Transverse colon (tissue), 4 donors: ENCODE data around the gene MROH9. TPM values are rescaled to one million over a fixed set of nuclear protein-coding genes. Genes with fewer than 3 reads are reported as not detected.

ENCODE experiments used
- DNase-seq: peaks from one replicate; pipeline ENCODE4 v3.0.0-alpha.2; 2019
- H3K27ac ChIP-seq, 4 donors: fragments of 200-600 bp; sonication (generic); 2 replicates each; pipeline ENCODE4 v1.5.1; 2016 to 2018; ENCODE audit warnings: inconsistent platforms in 4 of 4
- H3K27me3 ChIP-seq: fragments of 200-600 bp; sonication (generic); 2 replicates; pipeline ENCODE4 v1.5.1; 2017; ENCODE audit warnings: inconsistent platforms
- H3K36me3 ChIP-seq, 4 donors: fragments of 200-600 bp; sonication (generic); 2 replicates each; pipeline ENCODE4 v1.5.1; 2017 to 2019; ENCODE audit warnings: inconsistent platforms in 4 of 4
- H3K4me1 ChIP-seq, 4 donors: fragments of 200-600 bp; sonication (generic); 2 replicates each; pipeline ENCODE4 v1.5.1; 2017 to 2020; ENCODE audit warnings: inconsistent platforms in 4 of 4
- H3K4me3 ChIP-seq, 4 donors: fragments of 200-600 bp; sonication (generic); 1 replicate in 1 of 4; 2 replicates in 3 of 4; pipeline versions ENCODE4 v1.5.1 to v1.6.1; 2017 to 2019; ENCODE audit warnings: inconsistent platforms in 4 of 4
- H3K9me3 ChIP-seq, 2 donors: fragments of 200-600 bp; sonication (generic); 2 replicates each; pipeline ENCODE4 v1.5.1; 2017 to 2019; ENCODE audit warnings: inconsistent platforms in 2 of 2
- EP300 ChIP-seq: sonication (generic); formaldehyde crosslinking; IDR thresholded peaks from one replicate; pipeline ENCODE4 v1.6.1; 2017; ENCODE audit warnings: antibody characterized with exemption, low read depth
- POLR2A ChIP-seq: fragments of 450-650 bp; IDR thresholded peaks from one replicate; pipeline ENCODE4 v1.6.1; 2016; ENCODE audit warnings: antibody characterized with exemption, mild to moderate bottlenecking, moderate library complexity
- POLR2AphosphoS5 ChIP-seq, 3 donors: sonication (generic); formaldehyde crosslinking; IDR thresholded peaks; one replicate each; pipeline ENCODE4 v1.6.1; 2016; ENCODE audit warnings: antibody characterized with exemption in 3 of 3
- WGBS, 2 donors: methylation state at CpG; one replicate each; pipeline ENCODE4 v1.1.5; 2018; ENCODE audit warnings: low coverage in 1 of 2; 5-methylcytosine and 5-hydroxymethylcytosine counted together
- in situ Hi-C, 4 donors: fragments of 200-750 bp; cut with MboI; loops; one replicate each; pipeline versions ENCODE4 v1.15.0 to v1.15.1; 2017; ENCODE audit warnings: low sequenced_read_pairs in 3 of 4, low pct_ligation_motif_present in 1 of 4, low pct_unique_long_range_greater_than_20kb in 1 of 4
- intact Hi-C: fragments of 100-400 bp; cut with DNase I; formaldehyde crosslinking; loops from one replicate; pipeline ENCODE4 v1.15.1; 2023; ENCODE audit warnings: low total_unique reads
- total RNA-seq, 4 donors: library from RNA; depleted of rRNA; stranded (reverse); fragments of >200 nt; gene quantifications; one replicate each; pipeline ENCODE4 v1.1.0, GENCODE V29; 2016
- TF ChIP-seq, protein P1 (sequence below), 5 experiments: fragments of 200-600 bp in 3 of 5; fragments of 450-650 bp in 2 of 5; sonication (generic) in 3 of 5; IDR thresholded peaks; 1 replicate in 2 of 5; 2 replicates in 3 of 5; pipeline ENCODE4 v1.5.1; 2016 to 2017; ENCODE audit warnings: antibody characterized with exemption in 5 of 5, inconsistent platforms in 3 of 5, mild to moderate bottlenecking in 2 of 5, moderate library complexity in 1 of 5

MROH9 gene
- total RNA-seq, 4 donors from 2014 or later: not detected

DNA sequence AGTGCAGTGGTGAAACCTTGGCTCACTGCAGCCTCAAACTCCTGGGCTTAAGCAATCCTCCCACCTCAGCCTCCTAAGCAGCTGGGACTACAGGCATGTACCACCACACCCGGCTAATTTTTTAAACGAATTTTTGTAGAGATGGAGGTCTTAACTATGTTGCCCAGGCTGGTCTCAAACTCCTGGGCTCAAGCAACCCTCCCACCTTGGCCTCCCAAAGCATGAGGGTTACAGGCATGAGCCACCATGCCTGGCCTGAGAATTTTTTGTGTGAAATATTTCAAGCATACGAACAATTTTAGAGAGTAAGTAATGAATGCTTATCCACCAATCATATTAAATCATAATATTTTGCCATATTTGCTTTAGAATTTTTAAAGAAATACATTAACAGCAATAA is 51.6 kb downstream of the MROH9 start:
- no peak for DNase-seq
- Histone ChIP-seq H3K4me3 (no peak overlapping the region), H3K4me1 (no peaks in the 10 kb centered on the region), H3K27ac (no peak overlapping the region), H3K36me3 (no peaks in the 10 kb centered on the region), H3K9me3 (no peaks in the 10 kb centered on the region), H3K27me3 (no peaks in the 10 kb centered on the region)
- intact Hi-C loops (no loop called here), in situ Hi-C loops (no loop called here)
- 81 to 100% methylated on average over 1 to 3 of the region's 3 CpGs for WGBS, 2 donors
- TF ChIP-seq POLR2A (no peak), EP300 (no peak), POLR2AphosphoS5 (IDR thresholded peaks at IDR 0.05) (no peak)

DNA sequence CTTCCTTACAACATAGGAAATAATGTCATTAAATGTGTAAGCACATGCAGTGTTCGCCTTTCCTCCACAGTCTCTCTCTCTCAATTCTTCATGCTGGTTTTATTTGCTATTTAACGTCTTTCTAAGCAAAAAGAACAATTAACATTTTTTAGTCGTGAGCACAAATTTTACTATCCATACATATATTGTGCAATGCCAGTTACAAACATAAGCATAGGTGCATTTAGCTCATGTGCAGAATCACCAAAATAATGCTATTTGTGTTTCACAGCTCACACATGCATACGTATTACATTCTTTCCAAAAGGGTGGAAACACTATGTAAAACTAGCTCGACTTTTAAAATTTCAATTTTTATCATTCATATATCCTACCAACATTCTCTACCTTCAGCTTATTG is 52.1 kb downstream of the MROH9 start:
- no peak overlapping the region for H3K27ac ChIP-seq
- no peaks in the 10 kb centered on the region for H3K27me3 ChIP-seq
- no peak for DNase-seq
- H3K4me1 ChIP-seq: no peaks in the 10 kb centered on the region
- in situ Hi-C loops: no loop called here
- no peak for TF ChIP-seq POLR2AphosphoS5 (IDR thresholded peaks at IDR 0.05)
- TF ChIP-seq, protein P1, sequence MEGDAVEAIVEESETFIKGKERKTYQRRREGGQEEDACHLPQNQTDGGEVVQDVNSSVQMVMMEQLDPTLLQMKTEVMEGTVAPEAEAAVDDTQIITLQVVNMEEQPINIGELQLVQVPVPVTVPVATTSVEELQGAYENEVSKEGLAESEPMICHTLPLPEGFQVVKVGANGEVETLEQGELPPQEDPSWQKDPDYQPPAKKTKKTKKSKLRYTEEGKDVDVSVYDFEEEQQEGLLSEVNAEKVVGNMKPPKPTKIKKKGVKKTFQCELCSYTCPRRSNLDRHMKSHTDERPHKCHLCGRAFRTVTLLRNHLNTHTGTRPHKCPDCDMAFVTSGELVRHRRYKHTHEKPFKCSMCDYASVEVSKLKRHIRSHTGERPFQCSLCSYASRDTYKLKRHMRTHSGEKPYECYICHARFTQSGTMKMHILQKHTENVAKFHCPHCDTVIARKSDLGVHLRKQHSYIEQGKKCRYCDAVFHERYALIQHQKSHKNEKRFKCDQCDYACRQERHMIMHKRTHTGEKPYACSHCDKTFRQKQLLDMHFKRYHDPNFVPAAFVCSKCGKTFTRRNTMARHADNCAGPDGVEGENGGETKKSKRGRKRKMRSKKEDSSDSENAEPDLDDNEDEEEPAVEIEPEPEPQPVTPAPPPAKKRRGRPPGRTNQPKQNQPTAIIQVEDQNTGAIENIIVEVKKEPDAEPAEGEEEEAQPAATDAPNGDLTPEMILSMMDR (IDR thresholded peaks at IDR 0.05): no peak
- TF ChIP-seq POLR2A: no peak
- no peak for TF ChIP-seq EP300
- H3K9me3 ChIP-seq: no peaks in the 10 kb centered on the region
- H3K4me3 ChIP-seq: no peak overlapping the region
- WGBS, 2 donors: 69 to 88% methylated on average over 4 to 5 of the region's 5 CpGs
- intact Hi-C loops: no loop called here
- H3K36me3 ChIP-seq: no peaks in the 10 kb centered on the region

DNA sequence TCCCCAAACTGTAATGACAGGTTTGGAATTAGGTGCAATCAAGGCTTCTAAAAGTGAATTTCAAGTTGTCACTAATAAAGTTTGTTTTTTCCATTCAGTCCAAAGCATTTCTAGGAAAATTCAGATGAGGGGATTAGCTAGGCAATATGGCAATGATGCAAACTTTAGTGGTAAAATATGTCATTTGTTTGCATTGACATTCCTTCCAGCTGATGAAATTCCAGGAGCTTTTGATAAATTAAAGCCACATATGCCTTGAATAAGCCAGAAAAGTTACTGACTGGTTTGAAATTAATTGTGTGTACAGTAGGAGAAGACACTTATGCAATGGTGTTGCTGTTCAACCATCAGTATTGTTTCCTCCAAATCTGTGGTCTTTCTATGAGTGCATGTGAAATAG is 57.8 kb downstream of the MROH9 start:
- in situ Hi-C loops (no loop called here), intact Hi-C loops (no loop called here)
- Histone ChIP-seq H3K27me3 (no peaks in the 10 kb centered on the region), H3K27ac (no peak overlapping the region), H3K9me3 (no peaks in the 10 kb centered on the region), H3K36me3 (no peaks in the 10 kb centered on the region), H3K4me1 (no peaks in the 10 kb centered on the region), H3K4me3 (no peak overlapping the region)
- TF ChIP-seq POLR2AphosphoS5 (IDR thresholded peaks at IDR 0.05) (no peak), EP300 (no peak), POLR2A (no peak)
- TF ChIP-seq, protein P1 (IDR thresholded peaks at IDR 0.05): no peak
- no peak for DNase-seq

DNA sequence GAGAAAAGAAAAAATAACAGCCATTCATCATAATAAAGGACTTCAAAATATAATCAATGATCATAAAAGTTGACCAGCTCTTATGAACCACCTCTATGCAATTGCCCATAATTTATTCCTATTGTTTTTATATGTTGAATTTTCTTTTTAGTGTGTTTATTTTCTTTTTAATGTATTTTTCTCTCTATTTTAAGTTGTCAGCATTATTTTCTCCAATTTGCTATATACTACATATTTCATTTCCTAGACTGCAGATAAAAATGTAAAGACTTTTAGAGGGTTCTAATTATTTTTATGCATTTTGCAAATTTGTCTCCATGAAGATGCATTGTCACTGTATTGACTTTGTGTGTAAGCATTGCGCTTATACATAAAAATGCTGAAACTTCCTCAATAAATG is 58.4 kb downstream of the MROH9 start:
- Histone ChIP-seq H3K4me3 (no peak overlapping the region), H3K4me1 (no peaks in the 10 kb centered on the region), H3K36me3 (no peaks in the 10 kb centered on the region), H3K9me3 (no peaks in the 10 kb centered on the region), H3K27me3 (no peaks in the 10 kb centered on the region), H3K27ac (no peak overlapping the region)
- intact Hi-C loops (no loop called here), in situ Hi-C loops (no loop called here)
- TF ChIP-seq POLR2AphosphoS5 (IDR thresholded peaks at IDR 0.05): no peak
- TF ChIP-seq EP300: no peak
- TF ChIP-seq POLR2A: no peak
- TF ChIP-seq, protein P1 (IDR thresholded peaks at IDR 0.05): no peak
- no peak for DNase-seq
- WGBS, 2 donors: 95 to 100% methylated on average over 1 of the region's 1 CpG

DNA sequence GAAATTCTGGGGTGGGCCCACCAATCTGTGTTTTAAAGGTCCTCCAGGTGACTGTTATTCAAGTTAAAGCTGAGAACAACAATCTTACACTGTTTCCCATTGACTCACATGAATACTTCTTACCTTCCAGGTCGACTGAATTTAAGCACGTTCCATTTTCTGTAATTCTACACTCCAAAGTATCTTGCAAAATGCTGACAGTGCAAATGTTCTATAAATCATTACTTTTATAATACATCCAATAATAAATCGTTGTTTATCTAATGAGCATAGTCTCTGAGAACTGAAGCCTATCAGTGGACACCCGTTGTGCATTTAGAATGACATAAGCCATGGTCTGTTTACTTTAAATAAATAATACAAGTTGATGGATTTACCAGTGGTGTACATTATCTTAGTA is 79.5 kb downstream of the MROH9 start:
- Histone ChIP-seq H3K4me3 (no peak overlapping the region), H3K4me1 (no peaks in the 10 kb centered on the region), H3K27ac (no peak overlapping the region), H3K9me3 (no peaks in the 10 kb centered on the region), H3K27me3 (no peaks in the 10 kb centered on the region), H3K36me3 (no peaks in the 10 kb centered on the region)
- WGBS, 2 donors: 63 to 66% methylated on average over 4 of the region's 4 CpGs
- no peak for DNase-seq
- TF ChIP-seq POLR2AphosphoS5 (IDR thresholded peaks at IDR 0.05): no peak
- TF ChIP-seq, protein P1 (IDR thresholded peaks at IDR 0.05): no peak
- TF ChIP-seq POLR2A: no peak
- TF ChIP-seq EP300: no peak
- in situ Hi-C loops (no loop called here), intact Hi-C loops (no loop called here)
